ENCODE results near the gene AKAP6.
"Not testable (repeated sequence)": the region's sequence is repeated elsewhere in the genome, so short reads cannot be mapped to it uniquely, and the experiment has no call there.

AKAP6 gene

DNA sequence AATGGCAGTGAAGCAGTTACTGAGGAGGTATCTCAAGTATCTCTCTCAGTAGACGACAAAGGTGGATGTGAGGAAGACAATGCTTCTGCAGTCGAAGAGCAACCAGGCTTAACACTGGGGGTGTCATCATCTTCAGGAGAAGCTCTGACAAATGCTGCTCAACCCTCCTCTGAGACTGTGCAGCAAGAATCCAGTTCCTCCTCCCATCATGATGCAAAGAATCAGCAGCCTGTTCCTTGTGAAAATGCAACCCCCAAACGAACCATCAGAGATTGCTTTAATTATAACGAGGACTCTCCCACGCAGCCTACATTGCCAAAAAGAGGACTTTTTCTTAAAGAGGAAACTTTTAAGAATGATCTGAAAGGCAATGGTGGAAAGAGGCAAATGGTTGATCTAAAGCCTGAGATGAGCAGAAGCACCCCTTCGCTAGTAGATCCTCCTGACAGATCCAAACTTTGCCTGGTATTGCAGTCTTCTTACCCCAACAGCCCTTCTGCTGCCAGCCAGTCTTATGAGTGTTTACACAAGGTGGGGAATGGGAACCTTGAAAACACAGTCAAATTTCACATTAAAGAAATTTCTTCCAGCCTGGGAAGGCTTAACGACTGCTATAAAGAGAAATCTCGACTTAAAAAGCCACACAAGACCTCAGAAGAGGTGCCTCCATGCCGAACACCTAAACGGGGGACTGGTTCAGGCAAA, 216.6 kb downstream of the AKAP6 start:
- no peak for DNase-seq

DNA sequence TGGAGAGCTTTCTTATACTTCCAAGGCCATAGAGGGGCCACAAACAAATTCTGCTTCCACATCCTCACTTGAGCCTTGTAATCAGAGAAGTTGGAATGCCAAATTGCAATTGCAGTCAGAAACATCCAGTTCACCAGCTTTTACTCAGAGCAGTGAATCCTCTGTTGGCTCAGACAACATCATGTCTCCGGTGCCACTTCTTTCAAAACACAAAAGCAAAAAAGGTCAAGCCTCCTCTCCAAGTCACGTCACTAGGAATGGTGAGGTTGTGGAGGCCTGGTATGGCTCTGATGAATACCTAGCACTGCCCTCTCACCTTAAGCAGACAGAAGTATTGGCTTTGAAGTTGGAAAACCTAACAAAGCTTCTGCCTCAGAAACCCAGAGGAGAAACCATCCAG, 217.1 kb downstream of the AKAP6 start:
- no peak for DNase-seq

DNA sequence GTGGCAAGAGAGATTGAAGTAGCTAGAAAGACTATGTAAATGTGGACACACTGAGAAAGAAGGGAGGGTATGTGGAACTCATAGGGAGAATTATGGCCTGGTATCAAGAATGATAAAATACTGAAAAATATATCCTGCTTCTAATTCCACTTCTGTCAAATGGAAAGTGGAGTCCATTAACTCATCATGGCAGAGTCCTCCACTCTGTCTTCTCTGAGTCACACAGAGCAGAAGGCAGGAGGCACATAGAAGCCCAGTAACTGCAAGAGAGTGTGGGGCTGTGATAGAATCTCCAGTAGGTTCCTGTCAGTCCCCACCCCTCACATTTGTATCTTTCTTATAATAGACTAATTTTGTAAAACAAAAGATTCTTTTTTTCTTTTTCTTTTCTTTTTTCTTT, 223.7 kb downstream of the AKAP6 start:
- no peak for DNase-seq

DNA sequence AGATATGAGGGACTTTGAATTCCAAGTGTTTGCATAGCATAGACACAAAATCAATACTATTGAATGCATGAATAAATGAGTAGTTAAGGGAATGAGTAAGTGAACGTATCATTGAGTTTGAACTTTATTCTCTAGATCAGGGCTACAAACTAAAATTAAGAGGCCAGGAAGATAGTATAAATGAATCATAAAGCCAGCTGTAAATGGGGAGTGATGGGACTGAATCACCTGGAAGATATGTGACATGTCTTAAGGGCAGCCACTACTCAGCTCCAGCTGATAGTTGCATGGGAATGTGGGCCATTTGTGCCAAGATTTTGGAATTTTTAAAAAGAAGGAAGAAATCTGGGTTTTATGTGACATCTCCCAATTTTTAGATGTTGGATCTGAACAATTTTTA, 229.9 kb downstream of the AKAP6 start:
- DNase-seq: no peak

DNA sequence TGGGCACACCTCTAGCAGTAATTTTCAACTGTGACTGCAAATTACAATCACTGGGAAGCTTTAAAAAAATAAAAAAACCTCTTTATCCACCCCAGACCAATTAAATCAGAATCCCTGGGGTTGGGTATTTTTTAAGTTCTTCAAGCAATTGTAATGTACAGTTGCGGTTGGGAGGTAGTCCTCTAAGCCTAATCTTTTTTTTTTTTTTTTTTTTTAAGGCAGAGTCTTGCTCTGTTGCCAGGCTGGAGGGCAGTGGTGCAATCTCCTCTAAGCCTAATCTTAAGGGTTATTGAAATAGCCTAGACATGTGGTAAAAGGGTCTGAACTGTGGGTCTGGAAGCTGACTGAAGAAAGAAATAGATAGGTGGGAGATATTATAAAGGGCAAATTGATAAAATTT, 230.5 kb downstream of the AKAP6 start:
- no peak for DNase-seq

DNA sequence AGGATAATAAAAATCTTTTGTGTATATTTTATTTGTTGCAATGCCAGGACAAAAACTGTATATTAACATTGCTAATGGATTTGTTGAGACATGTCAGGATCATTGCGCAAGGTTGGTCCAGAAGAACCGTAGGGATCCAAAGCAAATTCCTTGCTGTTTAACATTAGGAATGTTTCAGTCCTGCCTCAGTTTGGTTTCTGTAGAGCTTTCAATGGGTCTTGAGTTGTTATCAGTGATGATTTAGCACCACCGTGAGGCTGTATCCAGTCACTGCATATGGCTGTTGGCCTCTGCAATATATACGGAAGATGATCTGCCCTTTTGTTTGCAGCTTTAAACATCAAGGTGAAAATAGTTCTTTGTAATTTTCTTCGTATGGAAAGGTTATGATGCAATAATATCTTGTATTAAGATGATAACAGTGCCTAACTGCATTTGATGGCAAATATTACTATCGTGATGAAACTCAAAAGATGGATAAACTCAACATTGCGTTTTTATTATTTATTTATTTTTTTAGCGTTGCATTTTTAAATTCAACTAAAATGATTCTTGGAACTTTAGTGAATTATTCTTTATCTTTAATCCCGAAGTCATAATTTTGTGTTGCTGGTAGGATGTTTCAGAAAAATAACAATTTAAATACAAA, 231.2 kb downstream of the AKAP6 start:
- DNase-seq: peak; percentile 16

DNA sequence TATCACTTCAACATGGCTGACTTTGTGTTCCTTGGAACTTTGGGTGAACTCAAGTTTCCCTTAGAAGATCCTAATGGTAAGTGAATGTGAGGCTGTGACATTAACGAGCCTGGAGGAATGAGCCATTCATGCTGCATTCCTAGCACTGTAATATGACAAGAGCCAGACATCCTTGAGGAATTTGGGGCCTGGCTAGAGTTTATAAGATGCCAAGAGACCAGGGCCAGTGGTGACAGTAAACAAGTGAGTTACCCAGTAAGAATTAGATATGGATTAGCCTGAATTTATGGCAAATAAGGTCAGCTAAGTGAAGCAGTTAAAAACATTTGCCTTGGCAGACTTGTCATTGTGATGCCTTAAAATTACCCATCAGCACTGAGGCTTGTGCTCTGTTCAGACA, 232.4 kb downstream of the AKAP6 start:
- no peak for DNase-seq

DNA sequence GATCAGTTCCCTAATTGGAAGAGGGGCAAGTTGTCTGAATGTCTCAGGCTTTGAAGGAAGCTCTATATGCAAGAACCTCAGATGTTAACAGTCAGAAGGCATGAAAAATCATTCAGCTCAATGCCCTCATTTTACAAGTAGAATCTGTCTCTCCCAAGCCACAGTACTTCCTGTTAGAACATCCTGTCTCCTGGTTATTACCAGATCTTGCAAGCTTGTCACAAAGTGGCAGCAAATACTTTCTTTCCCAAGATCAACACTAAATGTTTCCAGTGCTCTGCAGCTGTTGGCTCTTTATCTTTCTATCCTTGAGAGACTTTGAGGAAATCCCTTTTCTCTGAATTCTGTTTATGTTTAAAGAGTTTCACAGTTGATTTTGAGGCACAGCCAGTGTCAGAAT, 235.5 kb downstream of the AKAP6 start:
- DNase-seq: no peak

DNA sequence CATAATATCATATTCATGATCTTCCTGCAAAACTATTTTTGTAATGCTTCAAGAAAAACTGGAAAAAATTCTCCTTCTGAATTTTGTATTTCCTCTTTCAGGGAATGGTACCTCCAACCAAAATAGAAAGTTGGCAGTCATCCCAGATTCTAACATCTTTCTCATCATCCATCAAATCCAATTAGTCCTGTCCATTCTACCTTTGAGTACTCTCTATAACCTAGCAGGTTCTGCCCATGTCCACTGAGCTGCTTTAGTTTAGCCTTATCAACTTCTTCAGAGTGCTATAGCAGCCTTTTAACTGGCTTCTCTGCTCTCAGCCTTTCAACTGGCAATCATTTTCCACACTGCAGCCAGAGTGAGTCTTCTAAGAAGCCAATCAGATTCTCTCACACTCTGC, 236.2 kb downstream of the AKAP6 start:
- no peak for DNase-seq

DNA sequence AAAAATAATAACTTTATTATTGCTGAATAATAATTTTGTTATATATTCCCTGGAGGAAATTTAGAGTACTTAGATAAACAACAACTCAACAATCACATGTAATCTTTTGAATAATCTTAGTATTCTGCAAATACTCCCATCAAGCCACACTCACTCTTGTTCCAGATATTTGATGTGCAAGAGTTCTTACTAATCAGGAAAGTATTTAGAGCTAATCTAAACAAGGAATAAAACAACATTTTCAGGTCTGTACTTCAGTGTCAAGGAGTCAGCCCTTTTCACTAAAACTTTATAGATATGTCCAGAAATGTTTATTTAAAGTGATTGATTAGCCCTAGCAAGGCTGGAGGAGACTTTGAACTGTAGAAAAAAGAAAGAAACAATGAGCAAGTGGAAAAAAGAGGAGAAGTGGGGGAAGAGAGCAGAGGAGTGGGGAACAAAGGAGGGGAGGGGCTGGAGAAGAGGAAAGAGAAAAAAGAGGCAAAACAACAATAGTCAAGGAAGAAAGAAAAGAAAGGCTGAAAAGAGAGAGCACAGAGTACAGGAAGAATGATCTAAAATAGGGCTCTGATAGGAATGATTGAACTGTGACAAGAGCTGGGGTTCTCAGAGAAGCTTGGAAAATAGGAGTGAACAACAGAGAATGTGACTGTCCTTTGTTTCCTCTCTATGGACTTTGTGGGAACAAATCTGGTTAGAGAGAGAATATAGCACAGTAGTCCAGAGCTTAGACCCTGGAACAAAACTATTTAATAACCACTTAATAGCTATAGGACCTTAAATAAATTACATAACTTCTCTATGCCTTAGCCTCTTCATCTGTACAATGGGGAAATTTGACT, 238.7 kb downstream of the AKAP6 start:
- DNase-seq: no peak

DNA sequence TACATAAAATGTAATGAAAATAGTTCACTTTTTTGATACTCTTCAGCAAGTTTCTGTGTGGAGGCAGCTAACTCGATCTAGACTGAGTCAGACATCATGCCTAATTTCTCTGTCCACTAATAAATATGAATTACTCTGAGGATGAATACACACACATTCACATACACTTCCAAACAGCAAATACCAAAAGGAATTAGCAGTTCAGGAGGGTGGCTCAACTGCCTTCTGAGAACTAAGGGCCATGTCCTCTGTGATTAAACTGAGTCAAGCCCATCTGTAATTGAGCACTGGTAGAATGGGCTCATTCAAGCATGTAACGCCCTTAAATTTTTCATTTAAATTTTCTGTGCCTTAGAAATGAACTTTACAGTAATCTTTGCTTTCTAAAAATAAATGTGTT, 242.5 kb downstream of the AKAP6 start:
- DNase-seq: no peak

DNA sequence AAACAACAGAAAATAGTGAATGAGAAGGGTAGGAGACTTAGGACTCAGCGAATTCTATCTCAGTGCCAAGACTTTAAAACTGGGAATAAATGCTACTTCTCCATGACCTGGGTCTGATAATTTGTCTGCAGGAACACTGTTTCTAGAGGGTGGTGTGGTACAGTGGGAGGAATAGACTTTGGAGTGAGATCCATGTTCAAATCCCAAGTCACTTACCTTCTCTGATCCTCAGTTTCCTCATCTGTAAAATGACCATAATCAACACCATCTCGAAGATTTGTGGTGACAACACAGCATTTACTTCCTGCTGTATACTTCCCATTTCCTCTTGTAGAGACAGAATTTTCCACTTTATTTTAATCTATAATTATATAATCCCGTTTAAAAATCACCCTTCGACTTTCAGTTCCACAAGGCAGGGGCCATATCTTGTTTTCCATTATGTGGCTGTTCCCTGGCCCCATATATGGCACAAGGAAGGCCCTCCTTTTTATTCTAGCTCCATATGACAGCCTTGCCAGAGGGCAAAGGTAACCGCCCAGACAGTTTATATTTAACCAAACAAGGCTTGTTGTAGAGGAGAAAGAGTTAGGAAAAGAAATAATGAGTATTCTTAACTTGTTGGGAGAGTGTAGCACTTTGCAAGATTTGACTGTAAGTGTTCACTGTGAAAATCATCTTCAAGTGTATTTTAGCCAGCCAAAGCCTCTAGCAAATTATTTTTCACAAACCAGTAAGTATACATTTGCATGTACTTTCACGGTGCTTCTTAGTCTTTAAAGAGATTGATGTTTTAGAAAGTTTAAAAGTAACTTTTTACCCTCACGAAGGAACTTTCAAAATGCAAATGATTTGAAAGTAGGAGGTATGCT, 243.1 kb downstream of the AKAP6 start:
- no peak for DNase-seq

DNA sequence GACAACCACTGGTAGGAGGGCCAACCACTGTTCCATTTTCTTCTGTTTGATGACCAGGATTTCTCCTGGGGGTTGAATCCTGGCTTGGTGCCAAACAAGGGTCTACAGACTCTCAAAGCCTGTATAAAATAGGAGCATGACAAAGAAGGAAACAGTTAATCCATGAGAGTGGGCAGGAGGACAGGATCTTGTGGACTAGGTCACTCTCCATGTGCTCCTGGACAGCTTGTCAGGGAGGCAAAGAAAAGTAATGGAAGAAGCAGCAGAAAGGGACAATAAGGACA, 243.7 kb downstream of the AKAP6 start:
- no peak for DNase-seq

DNA sequence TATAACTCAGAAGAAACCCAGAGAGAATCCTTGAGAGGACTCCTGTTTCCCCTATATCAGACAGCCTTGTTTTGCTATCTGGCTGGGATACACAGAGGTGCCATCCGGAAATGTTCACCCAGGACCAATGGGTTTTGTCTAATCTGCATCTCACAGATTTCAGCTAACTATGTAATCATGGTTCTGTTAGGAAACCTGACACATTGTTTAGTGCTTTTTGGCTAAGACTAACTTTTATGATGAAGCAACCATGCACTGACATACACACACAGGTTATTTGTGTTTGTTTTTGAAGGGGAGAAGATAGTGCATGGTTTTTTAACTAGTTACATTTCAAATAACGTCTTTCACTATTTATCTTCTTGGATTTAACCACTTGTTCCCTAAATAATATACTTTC, 245.2 kb downstream of the AKAP6 start:
- no peak for DNase-seq

DNA sequence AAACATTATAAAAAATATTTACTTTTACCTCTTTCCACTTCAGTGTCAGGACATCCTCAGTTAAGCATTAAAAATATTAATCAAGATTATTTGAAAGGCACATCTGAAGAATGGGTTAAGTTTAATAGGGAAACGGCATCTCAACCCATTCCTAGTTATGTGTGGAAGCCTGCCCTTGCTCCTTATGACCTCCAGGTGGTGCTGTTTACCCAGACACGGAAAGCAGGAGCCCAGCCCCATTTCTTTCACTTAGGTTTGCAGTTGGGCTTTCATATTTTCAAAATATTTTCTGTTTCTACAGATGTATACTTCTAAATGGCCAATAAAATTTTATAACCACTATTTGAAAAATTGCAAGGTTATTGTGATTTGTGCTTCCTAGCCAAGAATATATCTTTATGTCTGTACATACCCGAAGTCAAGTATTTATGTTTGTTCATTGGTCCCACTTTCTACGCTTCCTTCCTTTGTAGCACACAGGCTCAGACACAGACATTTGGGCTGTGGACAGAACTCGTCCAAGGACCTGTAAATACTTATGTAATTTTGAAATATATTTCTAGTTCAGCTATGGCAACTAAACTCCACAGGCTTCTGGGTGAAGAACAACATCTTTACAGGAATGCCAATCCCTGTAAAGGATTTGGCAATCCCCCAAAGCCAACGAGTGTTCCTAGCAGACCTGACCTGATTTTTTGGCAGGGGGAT, 247.1 kb downstream of the AKAP6 start:
- peak; percentile 36 for DNase-seq

DNA sequence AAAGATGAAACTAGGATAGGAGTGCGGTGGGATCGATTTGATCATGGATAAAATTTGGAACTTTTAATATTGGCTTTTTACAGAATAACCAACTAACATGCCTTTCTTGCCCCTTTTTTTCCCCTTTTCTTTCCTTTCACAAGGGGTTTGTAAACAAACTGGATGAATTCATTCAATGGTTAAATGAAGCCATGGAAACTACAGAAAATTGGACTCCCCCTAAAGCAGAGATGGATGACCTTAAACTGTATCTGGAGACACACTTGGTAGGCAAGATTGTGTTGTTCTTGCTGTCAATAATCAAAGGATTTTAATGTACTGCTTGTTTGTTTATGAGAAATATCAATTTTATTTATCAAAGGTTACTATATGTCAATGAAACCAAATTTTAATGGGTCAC, 247.9 kb downstream of the AKAP6 start:
- no peak for DNase-seq

DNA sequence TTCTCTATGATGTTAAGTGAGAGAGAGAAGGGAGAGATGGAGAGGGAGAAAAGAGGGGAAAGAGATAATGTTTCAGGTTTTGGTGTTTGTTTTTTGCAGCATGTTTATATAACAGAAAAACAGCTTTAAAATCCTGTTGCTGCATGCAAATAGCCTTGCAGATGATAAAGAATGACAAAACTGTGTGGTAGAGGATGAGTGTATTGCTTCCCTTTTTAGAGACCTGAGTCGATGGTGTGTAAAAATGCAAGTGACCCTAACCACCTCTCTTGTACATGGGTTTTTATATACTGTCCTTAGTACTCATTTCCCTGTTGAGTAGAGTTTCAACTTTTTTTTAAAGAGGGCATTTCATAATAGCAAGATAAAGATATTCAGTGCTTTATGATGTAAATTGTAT, 249.1 kb downstream of the AKAP6 start:
- DNase-seq: no peak

DNA sequence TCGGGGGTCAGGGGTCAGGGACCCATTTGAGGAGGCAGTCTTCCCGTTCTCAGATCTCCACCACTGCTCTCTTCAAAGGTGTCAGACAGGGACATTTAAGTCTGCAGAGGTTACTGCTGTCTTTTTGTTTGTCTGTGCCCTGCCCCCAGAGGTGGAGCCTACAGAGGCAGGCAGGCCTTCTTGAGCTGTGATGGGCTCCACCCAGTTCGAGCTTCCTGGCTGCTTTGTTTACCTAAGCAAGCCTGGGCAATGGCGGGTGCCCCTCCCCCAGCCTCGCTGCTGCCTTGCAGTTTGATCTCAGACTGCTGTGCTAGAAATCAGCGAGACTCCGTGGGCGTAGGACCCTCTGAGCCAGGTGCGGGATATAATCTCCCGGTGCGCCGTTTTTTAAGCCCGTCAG, 254.3 kb downstream of the AKAP6 start:
- DNase-seq: not testable (repeated sequence)

DNA sequence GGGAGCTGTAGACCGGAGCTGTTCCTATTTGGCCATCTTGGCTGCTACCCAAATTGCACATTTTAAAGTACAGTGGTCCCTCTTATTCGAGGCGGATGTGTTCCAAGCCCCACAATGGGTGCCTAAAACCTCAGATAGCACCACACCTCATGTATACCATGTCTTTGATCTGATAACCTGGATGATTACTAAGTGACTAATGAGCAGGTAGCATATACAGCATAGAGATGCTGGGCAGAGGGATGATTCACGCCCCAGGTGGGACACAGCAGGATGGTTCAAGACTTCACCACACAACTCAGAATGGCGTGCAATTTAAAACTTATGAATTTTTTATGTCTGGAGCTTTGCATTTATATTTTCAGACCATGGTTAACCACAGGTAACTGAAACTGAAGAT, 255.0 kb downstream of the AKAP6 start:
- no peak for DNase-seq

DNA sequence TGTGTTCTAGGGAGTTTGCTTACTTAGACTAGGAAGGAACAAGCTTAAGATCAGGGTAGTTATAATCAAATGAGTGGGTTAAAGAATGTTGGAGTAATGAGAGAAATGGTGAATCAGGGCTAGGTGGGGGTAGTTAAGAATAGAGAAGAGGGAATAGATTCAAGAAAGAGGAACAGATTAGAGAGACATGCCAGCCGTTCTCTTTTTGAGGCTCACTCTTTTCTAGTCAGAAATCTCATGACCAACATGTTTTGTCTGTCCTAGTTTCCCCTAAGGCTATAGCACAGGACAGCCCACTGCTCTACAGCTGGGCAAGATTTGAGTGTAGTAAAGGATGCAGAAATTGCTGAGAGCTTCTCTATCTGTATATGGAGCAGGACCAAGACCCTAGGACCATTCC, 258.4 kb downstream of the AKAP6 start:
- DNase-seq: no peak

DNA sequence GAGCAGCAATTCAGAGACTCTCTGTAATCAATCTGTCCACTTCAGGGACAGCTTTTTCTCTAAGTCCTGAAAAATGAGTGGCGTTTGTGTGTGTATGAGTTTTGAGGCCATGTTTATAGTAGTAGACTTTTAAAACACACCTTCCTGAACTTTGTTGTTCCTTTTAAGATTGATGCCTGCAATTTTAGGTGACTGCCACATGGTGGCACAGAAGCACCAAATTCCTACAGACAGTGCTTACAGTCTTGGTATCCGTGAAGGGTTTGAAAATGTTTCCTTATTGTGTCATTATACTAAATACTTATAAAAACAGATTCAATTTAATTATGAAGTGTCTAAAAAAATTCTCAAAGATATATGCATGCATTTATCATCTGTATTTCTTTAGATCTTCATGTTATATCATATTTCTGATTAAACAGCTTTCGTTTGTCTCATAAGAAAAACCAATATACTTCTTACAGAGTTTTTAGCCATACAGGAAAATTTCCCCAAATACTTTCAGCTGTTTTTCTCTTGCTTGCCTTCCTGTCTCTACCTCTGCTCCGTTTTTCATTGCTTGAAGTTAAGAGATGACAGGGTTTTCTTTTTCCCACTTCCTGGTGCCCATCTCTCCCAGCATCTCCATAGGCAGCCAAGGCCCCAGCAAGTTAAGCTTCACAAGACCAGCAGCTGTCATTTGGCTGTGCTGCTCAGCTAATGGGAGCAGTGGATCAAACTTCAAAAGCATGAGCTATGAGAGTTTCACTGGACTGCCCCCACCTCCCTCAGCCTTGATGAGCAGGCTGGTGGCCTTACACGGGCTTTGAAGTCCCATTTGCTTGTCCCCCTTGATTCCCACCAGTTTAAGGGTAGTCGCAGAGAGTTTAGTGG, 259.6 kb downstream of the AKAP6 start:
- no peak for DNase-seq

DNA sequence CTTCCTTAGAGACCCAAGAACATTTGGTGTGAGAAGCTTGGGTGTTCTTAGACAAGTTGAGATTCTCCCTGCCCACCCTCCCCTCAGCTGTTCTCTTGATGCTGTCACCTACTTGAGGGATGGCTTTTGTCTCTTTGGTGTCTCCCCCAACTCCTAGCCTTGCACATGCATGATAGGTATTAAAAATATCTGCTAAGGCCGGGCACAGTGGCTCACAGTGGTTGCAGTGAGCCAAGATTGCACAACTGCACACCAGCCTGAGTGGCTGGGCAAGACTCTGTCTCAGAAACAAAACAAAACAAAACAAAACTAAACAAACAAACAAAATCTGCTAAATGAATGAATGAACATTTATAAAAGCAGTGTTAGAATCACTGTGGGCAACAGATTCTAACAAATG, 261.1 kb downstream of the AKAP6 start:
- no peak for DNase-seq

Data from CD4-positive, alpha-beta T cell treated with Interleukin-6 for 4 hours (primary cell).